22Rv1 (cell line): ENCODE data around the gene A2M.

Experiments used
- ZFX ChIP-seq: fragments of 450-650 bp; IDR thresholded peaks from 2 replicates; pipeline ENCODE4 v1.6.1; 2017; ENCODE audit warnings: antibody characterized with exemption, borderline replicate concordance
- TF ChIP-seq, protein P1 (sequence below): fragments of 450-650 bp; IDR thresholded peaks from 2 replicates; pipeline ENCODE4 v1.5.1; 2017; ENCODE audit warnings: mild to moderate bottlenecking

GRCh38 chr12:9111525-9111924, 4.2 kb downstream of the A2M start:
- TF ChIP-seq, protein P1, sequence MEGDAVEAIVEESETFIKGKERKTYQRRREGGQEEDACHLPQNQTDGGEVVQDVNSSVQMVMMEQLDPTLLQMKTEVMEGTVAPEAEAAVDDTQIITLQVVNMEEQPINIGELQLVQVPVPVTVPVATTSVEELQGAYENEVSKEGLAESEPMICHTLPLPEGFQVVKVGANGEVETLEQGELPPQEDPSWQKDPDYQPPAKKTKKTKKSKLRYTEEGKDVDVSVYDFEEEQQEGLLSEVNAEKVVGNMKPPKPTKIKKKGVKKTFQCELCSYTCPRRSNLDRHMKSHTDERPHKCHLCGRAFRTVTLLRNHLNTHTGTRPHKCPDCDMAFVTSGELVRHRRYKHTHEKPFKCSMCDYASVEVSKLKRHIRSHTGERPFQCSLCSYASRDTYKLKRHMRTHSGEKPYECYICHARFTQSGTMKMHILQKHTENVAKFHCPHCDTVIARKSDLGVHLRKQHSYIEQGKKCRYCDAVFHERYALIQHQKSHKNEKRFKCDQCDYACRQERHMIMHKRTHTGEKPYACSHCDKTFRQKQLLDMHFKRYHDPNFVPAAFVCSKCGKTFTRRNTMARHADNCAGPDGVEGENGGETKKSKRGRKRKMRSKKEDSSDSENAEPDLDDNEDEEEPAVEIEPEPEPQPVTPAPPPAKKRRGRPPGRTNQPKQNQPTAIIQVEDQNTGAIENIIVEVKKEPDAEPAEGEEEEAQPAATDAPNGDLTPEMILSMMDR: no peak
- TF ChIP-seq ZFX: no peak
